Activated naive CD4-positive, alpha-beta T cell treated with anti-CD3 and anti-CD28 coated beads, Interleukin-2, amount 50 U/mL, for 24 hours (primary cell): ENCODE results near the gene CPNE5.

Experiments used
- H3K27ac Mint-ChIP-seq: one replicate; pipeline ENCODE4 v1.8.0; 2021; ENCODE audit warnings: mild to moderate bottlenecking, mixed read lengths
- H3K27me3 Mint-ChIP-seq: one replicate; pipeline ENCODE4 v1.8.0; 2021; ENCODE audit warnings: mixed read lengths
- H3K36me3 Mint-ChIP-seq: one replicate; pipeline ENCODE4 v1.8.0; 2021; ENCODE audit warnings: mixed read lengths
- H3K4me1 Mint-ChIP-seq: one replicate; pipeline ENCODE4 v1.8.0; 2021; ENCODE audit warnings: mixed read lengths
- H3K4me3 Mint-ChIP-seq: one replicate; pipeline ENCODE4 v1.8.0; 2021; ENCODE audit warnings: mild to moderate bottlenecking, mixed read lengths
- H3K9me3 Mint-ChIP-seq: one replicate; pipeline ENCODE4 v1.8.0; 2021; ENCODE audit warnings: mixed read lengths

CPNE5 gene

DNA sequence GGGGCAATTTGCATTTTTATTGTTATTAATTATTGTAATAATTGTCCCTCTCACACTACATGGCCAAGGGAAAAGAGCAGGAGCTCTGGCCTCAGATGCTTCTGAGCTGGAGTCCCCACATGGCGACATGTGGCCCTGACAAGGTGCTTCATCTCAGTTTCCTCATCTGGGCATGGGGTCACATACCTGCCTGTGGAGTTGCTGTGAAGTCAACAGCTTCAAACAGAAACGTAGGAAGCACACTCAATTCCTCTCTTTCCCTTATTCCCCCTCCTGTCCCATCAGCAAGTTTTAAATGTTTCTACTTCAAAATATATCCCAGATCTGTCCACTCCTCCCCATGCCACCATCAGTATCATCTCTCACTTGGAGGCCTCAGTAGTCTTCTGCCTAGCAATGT, 8.7 kb downstream of the CPNE5 start:
- H3K36me3 Mint-ChIP-seq = no peaks in the 10 kb centered on the region
- peaks cover 6% of the 10 kb centered on the region for H3K4me1 Mint-ChIP-seq
- H3K27me3 Mint-ChIP-seq = no peaks in the 10 kb centered on the region
- no peak overlapping the region for H3K4me3 Mint-ChIP-seq
- no peak overlapping the region for H3K27ac Mint-ChIP-seq
- H3K9me3 Mint-ChIP-seq = no peaks in the 10 kb centered on the region

DNA sequence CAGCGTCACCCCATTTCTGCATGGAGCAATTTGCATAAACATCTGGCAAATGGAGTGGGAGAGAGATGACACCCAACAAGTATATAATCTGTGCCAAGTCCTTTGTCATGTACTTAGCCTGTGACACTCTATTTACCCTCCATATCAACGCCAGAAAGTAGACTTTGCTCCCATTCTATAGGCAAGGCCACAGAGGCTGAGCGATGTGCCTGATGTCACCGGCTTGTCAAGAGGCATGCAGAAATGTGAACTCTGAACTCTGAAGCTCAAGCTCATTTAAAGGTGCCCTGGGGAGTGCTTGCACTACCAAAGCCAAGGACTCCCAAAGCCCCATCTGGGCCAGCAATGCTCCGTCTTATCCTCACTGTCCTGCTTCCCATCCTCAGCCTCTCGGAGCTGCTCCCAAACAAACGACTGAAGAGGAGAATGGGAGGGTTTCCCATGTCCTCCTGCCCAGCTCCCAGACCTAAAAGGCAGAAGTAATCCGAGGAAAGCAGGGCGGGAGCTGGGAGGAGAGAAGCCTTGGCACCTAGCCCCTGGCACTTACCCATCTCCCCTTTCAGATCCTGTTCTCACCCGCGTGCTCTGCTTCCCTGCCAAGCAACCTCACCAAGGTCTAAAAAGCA, 9.2 kb downstream of the CPNE5 start:
- no peaks in the 10 kb centered on the region for H3K27me3 Mint-ChIP-seq
- H3K4me1 Mint-ChIP-seq = peaks cover 6% of the 10 kb centered on the region

DNA sequence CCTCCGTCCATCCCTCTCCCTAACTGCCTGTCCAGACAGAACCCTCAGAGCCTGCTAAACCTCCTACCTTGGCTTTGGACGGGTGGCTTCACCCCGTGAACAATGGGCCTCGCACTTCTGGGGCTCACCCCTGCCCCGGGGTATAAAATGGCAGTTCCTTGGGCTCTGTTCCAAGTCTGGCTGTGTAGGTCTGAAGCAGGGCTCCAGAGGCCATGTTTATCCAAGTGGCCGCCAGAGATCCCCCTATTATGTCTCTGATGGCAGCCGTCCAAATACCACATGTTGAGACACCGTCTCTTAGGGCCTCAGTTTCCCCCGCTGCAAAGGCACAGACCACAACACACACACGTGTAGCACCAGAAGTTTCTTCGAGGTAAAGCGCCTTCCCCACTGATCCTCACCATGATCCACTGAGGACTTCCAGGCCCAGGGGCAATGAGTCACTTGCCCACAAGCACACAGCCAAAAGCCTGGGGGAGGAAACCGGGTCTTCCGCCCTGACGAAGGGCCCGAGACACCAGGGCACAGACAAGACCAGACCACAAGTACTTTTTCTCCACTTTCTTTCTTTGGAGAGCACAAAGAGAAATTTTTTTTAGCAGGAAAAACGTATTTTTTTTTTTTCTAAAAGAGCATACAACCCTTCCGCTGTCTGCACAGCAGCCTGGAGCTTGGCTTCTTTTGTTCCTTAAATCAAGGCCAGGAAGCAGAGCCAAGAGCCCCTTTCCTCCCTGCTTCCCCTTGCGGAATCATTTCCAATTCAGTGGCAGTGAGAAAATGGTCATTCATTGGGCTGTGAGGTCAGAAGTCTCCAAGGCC, 11.8 kb downstream of the CPNE5 start:
- H3K4me3 Mint-ChIP-seq = no peak overlapping the region
- H3K36me3 Mint-ChIP-seq = no peaks in the 10 kb centered on the region
- no peaks in the 10 kb centered on the region for H3K27me3 Mint-ChIP-seq
- no peak overlapping the region for H3K27ac Mint-ChIP-seq
- no peaks in the 10 kb centered on the region for H3K9me3 Mint-ChIP-seq
- H3K4me1 Mint-ChIP-seq = peaks cover 6% of the 10 kb centered on the region

More for the DNA sequence above, 9.2 kb downstream of the CPNE5 start:
- Mint-ChIP-seq H3K4me3 (no peak overlapping the region), H3K36me3 (no peaks in the 10 kb centered on the region), H3K27ac (no peak overlapping the region), H3K9me3 (no peaks in the 10 kb centered on the region)

DNA sequence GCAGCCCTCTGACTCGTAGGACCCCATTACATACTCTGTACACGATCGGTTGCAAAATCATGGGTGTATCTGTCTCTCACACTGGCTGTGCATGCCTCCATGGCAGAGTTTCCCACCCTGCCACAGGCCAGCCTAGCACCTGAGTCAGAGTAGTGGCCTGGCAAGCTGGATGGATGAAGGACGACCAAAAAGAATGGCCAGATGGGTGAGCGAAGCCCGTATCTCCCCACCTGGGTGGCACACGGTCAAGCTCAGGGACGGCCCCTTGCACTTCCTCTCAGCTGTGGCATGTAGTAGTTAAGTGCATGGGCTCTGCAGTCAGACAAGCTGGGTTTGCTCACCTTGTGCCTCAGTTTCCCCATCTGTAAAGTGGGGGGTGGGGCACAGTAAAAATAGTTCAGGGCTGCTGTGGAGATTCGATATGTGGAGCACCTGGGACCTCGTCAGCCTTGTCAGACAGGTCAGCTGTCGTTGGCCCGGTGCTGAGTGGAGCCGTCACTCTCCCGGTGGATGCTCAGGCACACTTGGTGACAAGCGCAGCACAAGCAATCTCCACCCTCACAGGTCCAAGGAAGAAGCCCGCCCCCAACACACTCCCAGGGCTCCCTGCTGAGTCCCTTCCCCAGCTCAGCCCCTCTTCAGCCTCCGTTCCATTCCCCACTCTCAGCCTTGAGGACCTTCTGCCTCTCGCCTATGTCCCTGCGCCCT, 12.6 kb downstream of the CPNE5 start:
- no peaks in the 10 kb centered on the region for H3K27me3 Mint-ChIP-seq
- no peak overlapping the region for H3K27ac Mint-ChIP-seq

DNA sequence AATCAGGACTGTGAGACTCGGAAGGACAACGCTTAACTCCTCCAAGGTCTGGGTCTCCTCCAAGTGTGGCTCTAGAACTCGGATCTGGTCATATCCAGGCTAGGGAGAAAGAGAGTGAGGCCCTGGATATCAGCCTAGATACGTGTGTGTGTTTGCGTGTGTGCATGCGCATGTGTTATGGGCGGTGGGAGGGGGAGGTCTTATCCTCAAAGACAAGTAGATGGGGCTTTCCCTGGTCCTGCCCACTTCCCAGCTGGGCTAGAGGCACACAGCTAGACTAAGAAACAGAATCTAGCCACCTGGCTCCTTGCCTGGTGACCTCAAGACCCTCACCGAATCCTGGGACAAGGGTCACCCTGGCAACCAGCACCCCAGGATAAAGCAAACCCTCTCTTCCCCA, 13.2 kb downstream of the CPNE5 start:
- no peak overlapping the region for H3K4me3 Mint-ChIP-seq
- H3K27ac Mint-ChIP-seq = no peak overlapping the region
- H3K27me3 Mint-ChIP-seq = no peaks in the 10 kb centered on the region
- peaks cover 6% of the 10 kb centered on the region for H3K4me1 Mint-ChIP-seq
- H3K36me3 Mint-ChIP-seq = no peaks in the 10 kb centered on the region
- H3K9me3 Mint-ChIP-seq = no peaks in the 10 kb centered on the region

More for the DNA sequence above, 12.6 kb downstream of the CPNE5 start:
- no peaks in the 10 kb centered on the region for H3K36me3 Mint-ChIP-seq
- H3K4me3 Mint-ChIP-seq = no peak overlapping the region
- peaks cover 6% of the 10 kb centered on the region for H3K4me1 Mint-ChIP-seq
- H3K9me3 Mint-ChIP-seq = no peaks in the 10 kb centered on the region

DNA sequence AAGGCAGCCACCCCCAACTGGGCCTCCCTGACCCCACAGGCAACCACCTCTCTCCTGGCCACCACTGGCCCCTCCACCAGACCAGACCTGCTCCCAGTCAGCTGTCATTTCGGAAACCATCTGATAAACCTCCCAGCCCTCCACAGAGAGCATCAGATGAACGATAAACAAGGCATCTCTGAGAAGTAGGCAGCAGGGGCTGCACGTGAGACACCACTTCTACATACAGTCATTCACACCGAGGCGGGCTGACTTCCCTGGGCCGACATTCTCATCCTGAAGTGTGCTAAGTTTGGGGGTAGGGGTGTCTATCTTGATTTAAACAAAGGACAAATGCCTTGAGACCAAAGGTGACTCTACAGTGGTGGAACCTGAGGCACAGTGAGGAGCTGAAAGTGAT, 13.8 kb downstream of the CPNE5 start:
- H3K9me3 Mint-ChIP-seq = no peaks in the 10 kb centered on the region
- no peak overlapping the region for H3K27ac Mint-ChIP-seq

DNA sequence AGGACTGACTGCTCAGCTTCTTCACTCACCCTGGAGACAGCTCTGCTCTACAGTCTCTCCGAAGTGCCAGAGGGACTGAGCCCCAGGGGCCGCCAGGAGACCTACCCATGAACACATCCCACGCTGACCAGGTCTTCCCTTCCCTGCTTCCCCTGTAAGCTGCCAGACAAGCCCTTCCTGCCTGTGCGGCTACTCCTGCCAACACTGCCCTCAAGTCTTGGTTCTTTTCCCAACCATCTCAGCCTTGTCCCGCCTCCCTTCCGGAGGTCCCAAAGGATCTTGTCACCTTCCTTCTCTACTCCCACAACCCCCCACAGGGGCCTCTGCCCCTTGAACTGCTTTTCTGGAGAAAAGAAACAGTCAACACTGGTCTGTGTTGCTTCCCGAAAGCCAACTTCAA, 15.0 kb downstream of the CPNE5 start:
- peaks cover 6% of the 10 kb centered on the region for H3K4me1 Mint-ChIP-seq
- H3K9me3 Mint-ChIP-seq = no peaks in the 10 kb centered on the region
- H3K4me3 Mint-ChIP-seq = no peak overlapping the region
- H3K27ac Mint-ChIP-seq = no peak overlapping the region
- H3K36me3 Mint-ChIP-seq = no peaks in the 10 kb centered on the region
- no peaks in the 10 kb centered on the region for H3K27me3 Mint-ChIP-seq

More for the DNA sequence above, 13.8 kb downstream of the CPNE5 start:
- Mint-ChIP-seq H3K36me3 (no peaks in the 10 kb centered on the region), H3K4me3 (no peak overlapping the region), H3K27me3 (no peaks in the 10 kb centered on the region), H3K4me1 (peaks cover 6% of the 10 kb centered on the region)

DNA sequence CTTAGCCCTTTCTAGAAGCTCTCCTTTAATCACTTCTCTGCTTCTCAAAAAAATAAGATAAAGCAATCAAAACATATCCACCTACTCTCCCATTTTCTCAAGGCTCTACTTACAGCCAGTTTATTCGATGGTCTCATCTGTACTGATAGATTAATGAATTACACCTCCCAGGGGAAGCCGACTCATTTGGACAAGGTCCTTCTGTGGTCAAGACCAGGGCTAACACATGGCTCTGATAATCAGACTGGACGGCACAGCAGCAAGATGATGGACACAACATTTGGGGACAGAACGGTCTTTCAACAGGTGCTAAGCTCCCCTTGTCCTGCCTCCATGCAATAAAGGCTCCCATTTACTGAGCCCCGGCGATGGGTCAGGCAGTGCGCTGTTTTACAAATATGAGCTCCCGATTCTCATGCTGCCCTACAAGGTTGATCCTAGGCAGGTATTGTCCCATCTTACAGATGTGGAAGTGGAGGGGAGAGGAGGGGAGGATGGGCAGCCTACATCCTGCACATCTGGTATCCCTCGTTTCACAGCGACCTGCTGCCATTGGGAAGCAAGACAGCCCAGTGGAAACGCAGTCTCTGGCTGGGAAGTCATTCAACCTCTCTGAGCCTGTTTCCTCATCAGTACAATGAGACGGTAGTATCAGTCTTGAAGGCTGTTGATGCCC, 15.7 kb downstream of the CPNE5 start:
- Mint-ChIP-seq H3K9me3 (no peaks in the 10 kb centered on the region), H3K27ac (no peak overlapping the region), H3K4me3 (no peak overlapping the region), H3K4me1 (peaks cover 6% of the 10 kb centered on the region), H3K36me3 (no peaks in the 10 kb centered on the region), H3K27me3 (no peaks in the 10 kb centered on the region)

DNA sequence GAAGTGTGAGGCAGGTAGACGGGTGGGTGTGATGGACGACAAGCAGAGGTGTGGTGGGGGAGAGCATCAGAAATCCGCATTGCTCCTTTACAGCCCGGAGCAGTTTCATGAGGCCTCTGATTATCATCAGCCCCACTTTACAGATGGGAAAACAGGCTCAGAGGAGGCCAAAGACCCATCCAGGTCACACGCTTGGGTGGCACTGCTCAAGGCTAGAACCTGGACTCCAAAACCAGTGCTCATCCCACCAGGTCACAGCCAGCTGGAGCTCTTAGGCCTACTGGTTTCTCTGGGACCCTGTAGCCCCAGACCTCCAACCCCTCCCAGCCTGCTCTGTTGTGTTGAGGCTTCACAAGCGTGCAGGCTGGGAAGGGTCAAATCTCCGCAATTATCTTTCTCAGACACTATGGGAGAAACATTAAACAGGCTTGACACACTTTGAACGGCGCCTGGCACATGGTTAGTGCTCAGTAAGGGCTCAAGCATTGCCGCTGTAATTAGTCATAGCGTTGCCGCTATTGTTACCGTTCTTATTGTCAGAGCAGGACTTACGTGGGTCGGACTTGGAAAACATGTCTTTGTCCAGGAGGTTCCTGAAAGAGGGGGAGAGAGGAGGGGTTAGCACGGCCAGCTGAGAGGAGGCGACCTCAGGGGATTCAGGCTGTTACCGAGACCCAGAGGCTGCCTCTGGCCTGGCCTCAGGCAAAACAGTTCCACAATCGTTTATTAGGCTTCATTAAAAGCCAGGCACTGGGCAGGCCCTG, 16.6 kb downstream of the CPNE5 start:
- Mint-ChIP-seq H3K4me1 (peaks cover 4% of the 10 kb centered on the region), H3K36me3 (no peaks in the 10 kb centered on the region), H3K9me3 (no peaks in the 10 kb centered on the region), H3K4me3 (no peak overlapping the region), H3K27ac (no peak overlapping the region), H3K27me3 (no peaks in the 10 kb centered on the region)

DNA sequence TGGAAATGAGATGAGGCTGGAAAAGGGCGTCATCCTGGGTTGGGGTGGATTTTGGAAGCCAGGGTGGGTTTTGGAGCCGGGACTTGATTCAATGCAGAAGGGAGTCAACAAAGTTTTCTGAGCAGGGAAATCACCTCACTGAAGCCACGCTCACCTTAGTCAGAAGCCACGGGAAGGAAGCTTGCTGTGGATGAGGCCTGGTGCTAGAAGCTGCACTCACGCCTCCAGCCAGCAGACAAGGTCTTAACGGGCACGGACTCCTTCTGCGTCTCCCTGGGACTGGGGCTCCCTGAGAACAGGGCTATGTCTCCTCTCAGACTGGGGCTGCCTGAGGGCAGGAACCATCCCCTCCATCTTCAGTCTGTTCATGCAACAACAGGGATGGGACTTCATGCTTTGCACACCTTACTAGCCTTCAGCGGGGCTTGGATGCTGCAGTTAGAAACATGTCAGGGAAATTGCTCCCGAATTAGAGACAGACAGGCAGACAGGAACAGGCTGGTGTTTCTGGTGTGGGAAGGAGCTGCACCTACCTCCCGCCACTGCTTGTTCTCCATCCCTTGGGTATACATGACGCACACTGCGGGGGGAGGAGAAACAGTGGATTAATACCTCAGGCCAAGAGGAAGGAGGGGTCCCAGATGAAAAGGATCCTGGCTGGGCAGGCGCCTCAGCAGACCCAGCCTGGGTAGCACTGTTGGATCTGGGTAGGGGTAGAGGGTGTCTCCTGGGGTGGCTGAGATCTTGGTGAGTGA, 17.5 kb downstream of the CPNE5 start:
- Mint-ChIP-seq H3K4me1 (no peaks in the 10 kb centered on the region), H3K4me3 (no peak overlapping the region), H3K36me3 (no peaks in the 10 kb centered on the region), H3K27me3 (no peaks in the 10 kb centered on the region), H3K27ac (no peak overlapping the region), H3K9me3 (no peaks in the 10 kb centered on the region)

DNA sequence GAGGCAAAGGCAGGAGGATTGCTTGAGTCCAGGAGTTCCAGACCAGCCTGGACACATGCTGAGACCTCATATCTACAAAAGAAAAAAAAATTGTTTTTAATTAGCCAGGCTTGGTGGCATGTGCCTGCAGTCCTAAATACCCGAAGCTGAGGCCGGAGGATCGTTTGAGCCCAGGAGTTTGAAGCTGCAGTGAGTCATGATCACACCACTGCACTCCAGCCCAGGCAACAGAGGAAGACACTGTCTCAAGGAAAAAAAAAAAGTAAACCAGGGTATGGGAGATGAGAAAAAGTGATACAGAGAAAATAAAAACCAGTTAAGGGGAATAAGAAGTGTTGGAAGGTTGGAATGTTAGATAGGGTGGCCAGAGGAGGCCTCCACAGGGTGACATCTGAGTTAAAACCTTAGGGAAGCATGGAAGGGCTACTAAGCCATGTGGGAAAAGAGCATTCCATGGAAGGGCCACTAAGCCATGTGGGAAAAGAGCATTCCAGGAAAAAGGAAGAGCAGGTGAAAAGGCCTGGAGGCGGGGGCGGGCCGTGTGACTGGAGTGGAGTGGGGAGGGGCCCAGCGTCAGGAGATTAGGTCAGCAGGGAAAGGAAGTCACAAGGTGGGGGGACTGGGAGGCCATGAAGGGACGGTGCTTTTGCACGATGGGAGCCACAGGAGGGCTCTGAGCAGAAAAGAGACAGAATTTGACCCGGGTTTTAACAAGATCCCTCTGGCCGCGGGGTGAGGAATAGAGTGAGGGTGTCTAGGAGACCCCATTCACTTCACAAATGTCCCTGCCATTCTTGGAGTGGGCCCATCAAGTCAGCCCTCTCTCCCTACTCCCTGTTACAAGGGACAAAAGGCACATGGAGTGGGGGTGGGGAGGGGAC, 18.3 kb downstream of the CPNE5 start:
- Mint-ChIP-seq H3K27me3 (no peaks in the 10 kb centered on the region), H3K36me3 (no peaks in the 10 kb centered on the region), H3K4me1 (no peaks in the 10 kb centered on the region), H3K9me3 (no peaks in the 10 kb centered on the region), H3K4me3 (no peak overlapping the region), H3K27ac (no peak overlapping the region)

DNA sequence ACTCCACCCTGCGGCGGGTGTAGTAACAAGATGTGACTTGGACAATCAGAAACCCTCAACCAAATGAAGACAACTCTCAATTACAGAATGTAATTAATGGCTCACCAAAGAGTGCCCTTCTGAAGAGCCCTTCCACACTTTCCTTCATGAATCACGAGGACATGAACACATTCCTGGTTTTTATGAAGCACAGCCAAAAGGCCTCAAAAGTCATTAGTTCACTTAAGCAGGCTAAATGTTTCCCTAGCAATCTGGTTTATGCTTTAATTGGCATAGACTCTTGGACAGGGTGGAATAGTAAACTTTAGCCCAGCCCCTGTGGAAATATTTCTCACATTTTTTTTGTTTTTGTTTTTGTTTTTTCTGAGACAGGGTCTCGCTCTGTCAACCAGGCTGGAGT, 20.5 kb downstream of the CPNE5 start:
- Mint-ChIP-seq H3K27ac (no peak overlapping the region), H3K9me3 (no peaks in the 10 kb centered on the region), H3K4me3 (no peak overlapping the region), H3K36me3 (no peaks in the 10 kb centered on the region), H3K4me1 (no peaks in the 10 kb centered on the region), H3K27me3 (no peaks in the 10 kb centered on the region)

DNA sequence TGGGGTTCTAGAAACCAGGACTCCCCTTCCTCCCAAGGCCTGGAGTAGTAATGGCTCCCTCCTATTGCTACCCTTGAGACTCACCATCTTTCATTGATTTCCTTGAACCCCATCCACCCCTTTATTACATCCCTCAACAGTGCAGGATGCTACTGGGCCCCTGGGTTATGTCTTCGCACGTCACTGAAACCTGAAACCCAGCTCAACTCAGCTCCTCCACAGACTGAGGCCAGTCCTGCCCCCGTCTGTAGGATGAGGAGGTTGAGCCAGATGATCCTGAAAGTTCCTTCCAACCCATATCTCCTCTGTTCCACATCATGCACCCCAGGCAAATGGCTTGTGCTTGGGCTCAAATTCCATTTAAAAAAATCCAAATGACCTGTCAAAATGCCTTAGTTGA, 21.4 kb downstream of the CPNE5 start:
- H3K4me1 Mint-ChIP-seq = no peaks in the 10 kb centered on the region
- H3K9me3 Mint-ChIP-seq = no peaks in the 10 kb centered on the region
- no peaks in the 10 kb centered on the region for H3K27me3 Mint-ChIP-seq
- H3K36me3 Mint-ChIP-seq = no peaks in the 10 kb centered on the region
- no peak overlapping the region for H3K4me3 Mint-ChIP-seq
- H3K27ac Mint-ChIP-seq = no peak overlapping the region
